Panc1 (cell line): ENCODE data around the gene SLC45A1. TPM values are rescaled to one million over a fixed set of nuclear protein-coding genes. Genes with fewer than 3 reads are reported as not detected.
A peak's percentile ranks its signal among the peaks of the same experiment; 100 is the strongest.

ENCODE experiments used
- ATAC-seq: fragments of 200-7000 bp; cut with Tn5 transposase; 2 replicates; pipeline ENCODE4 v1.9.1; 2020; ENCODE audit warnings: mild to moderate bottlenecking, moderate library complexity
- BruUV-seq: library from RNA; stranded (reverse); fragments of 400-500 nt; replicated peaks from 2 replicates; lab custom pipeline; 2021; lab: Mats Ljungman, UMichigan
- CTCF ChIA-PET: fragments of 300-600 bp; sonication (Branson Sonifier 250); formaldehyde crosslinking; loops from one replicate; lab custom pipeline; 2022; ENCODE audit warnings: antibody characterized with exemption; lab: Charles Lee
- POLR2A ChIA-PET: fragments of 300-600 bp; sonication (Branson Sonifier 250); formaldehyde crosslinking; loops from one replicate; lab custom pipeline; 2022; ENCODE audit warnings: antibody characterized with exemption; lab: Charles Lee
- DNase-seq: peaks from one replicate; pipeline ENCODE4 v3.0.0-alpha.2; 2010; ENCODE audit warnings: low read depth, low spot score
- H3K27ac ChIP-seq: 2 replicates; pipeline ENCODE4 v1.5.1; 2011; ENCODE audit warnings: mild to moderate bottlenecking, low read length, inconsistent platforms
- H3K27me3 ChIP-seq: fragments of 200-500 bp; sonication (Bioruptor generic); 2 replicates; pipeline ENCODE4 v1.6.0; 2014; ENCODE audit warnings: low read length, inconsistent platforms; ENCODE audit not compliant: control insufficient read depth, insufficient read depth
- H3K36me3 ChIP-seq: fragments of 200-500 bp; sonication (Bioruptor generic); 2 replicates; pipeline ENCODE4 v1.5.1; 2014; ENCODE audit warnings: inconsistent platforms, mild to moderate bottlenecking, low read length, moderate library complexity; ENCODE audit not compliant: control insufficient read depth, insufficient read depth
- H3K4me1 ChIP-seq: 2 replicates; pipeline ENCODE4 v1.5.1; 2011; ENCODE audit warnings: inconsistent platforms, mild to moderate bottlenecking, low read length, moderate library complexity; ENCODE audit not compliant: control insufficient read depth, insufficient read depth
- H3K4me3 ChIP-seq, 2 experiments: 2 replicates each; pipeline ENCODE4 v1.5.1; 2011 to 2012; ENCODE audit warnings: low read depth in 2 of 2, low read length in 2 of 2, mild to moderate bottlenecking in 2 of 2, inconsistent platforms in 1 of 2, moderate library complexity in 1 of 2
- H3K9me3 ChIP-seq: fragments of 200-500 bp; sonication (Bioruptor generic); 2 replicates; pipeline ENCODE4 v1.5.1; 2014; ENCODE audit warnings: low read depth, mild to moderate bottlenecking, inconsistent platforms, low read length, moderate library complexity; ENCODE audit not compliant: control insufficient read depth, insufficient read depth
- CTCF ChIP-seq: fragments of 450-650 bp; IDR thresholded peaks from 2 replicates; pipeline ENCODE4 v1.5.1; 2017; ENCODE audit warnings: mild to moderate bottlenecking
- POLR2AphosphoS5 ChIP-seq: IDR thresholded peaks from 2 replicates; pipeline ENCODE4 v1.6.1; 2012; ENCODE audit warnings: mild to moderate bottlenecking, low read depth, low read length, moderate library complexity
- SIN3A ChIP-seq: IDR thresholded peaks from 2 replicates; pipeline ENCODE4 v1.6.1; 2012; ENCODE audit warnings: low read depth, mild to moderate bottlenecking, low read length, moderate library complexity, borderline replicate concordance; ENCODE audit not compliant: insufficient read depth
- TCF7L2 ChIP-seq: IDR thresholded peaks from 2 replicates; pipeline ENCODE4 v1.6.1; 2011; ENCODE audit warnings: mild to moderate bottlenecking, low read depth, low read length, inconsistent platforms
- in situ Hi-C: cut with HindIII; loops from 2 replicates; pipeline ENCODE4 v1.10.0; 2016; ENCODE audit warnings: low sequenced_read_pairs, low pct_unique_long_range_greater_than_20kb
- intact Hi-C: fragments of 100-400 bp; cut with micrococcal nuclease; formaldehyde crosslinking; loops from one replicate; pipeline ENCODE4 v1.10.0; 2022; ENCODE audit not compliant: unreplicated experiment
- total RNA-seq: library from RNA; stranded (reverse); gene quantifications from one replicate; pipeline ENCODE4 v1.2.1, GENCODE V29; 2021; ENCODE audit not compliant: unreplicated experiment
- TF ChIP-seq, protein P1 (sequence below), 2 experiments: IDR thresholded peaks; 2 replicates each; pipeline ENCODE4 v1.6.1; 2011 to 2012; ENCODE audit warnings: low read depth in 2 of 2, control low read depth in 1 of 2, low read length in 1 of 2, mild to moderate bottlenecking in 1 of 2, moderate library complexity in 1 of 2; ENCODE audit not compliant: insufficient read depth in 1 of 2

The SLC45A1 gene
- total RNA-seq, 1 experiment from 2014 or later, result 11.3 TPM

DNA sequence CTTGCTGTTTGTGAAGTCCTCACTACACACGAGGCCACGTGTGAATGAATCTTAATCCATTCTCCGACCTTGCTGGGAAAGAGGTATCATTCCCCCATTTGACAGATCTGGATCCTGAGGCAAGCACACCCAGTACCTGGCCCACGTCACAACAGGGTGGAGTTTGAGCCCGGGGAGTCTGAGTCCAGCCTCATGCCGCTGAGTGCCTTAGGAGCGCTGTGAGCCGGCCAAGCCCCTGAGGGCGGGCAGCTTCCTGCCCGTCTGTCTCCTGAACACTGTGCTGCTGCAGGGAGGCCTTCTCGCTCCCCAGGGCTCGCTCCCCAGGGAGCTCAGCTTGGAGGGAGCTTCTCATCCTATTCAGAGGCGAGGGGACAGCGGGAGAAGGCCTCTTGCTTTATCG, 29.7 kb downstream of the SLC45A1 start:
- no peak overlapping the region for H3K4me3 ChIP-seq
- peak overlapping the region; percentile 82 for H3K27ac ChIP-seq
- ChIA-PET POLR2A (interaction anchor here (0.6 kb wide), 1 partner anchor 116 kb away, joined by 3 read pairs; no protein-coding TSS in a partner anchor), CTCF (interaction anchor here (0.6 to 1.8 kb wide), 5 partner anchors 31 to 595 kb away, joined by 3 to 7 read pairs (median 3); no protein-coding TSS in a partner anchor)
- DNase-seq (no peak), ATAC-seq (no peak)
- no peaks in the 10 kb centered on the region for H3K9me3 ChIP-seq
- peaks cover 3% of the 10 kb centered on the region; the same call in 1 of the 2 replicates for H3K36me3 ChIP-seq
- no peak for TF ChIP-seq TCF7L2
- TF ChIP-seq SIN3A, result no peak
- TF ChIP-seq, protein P1, sequence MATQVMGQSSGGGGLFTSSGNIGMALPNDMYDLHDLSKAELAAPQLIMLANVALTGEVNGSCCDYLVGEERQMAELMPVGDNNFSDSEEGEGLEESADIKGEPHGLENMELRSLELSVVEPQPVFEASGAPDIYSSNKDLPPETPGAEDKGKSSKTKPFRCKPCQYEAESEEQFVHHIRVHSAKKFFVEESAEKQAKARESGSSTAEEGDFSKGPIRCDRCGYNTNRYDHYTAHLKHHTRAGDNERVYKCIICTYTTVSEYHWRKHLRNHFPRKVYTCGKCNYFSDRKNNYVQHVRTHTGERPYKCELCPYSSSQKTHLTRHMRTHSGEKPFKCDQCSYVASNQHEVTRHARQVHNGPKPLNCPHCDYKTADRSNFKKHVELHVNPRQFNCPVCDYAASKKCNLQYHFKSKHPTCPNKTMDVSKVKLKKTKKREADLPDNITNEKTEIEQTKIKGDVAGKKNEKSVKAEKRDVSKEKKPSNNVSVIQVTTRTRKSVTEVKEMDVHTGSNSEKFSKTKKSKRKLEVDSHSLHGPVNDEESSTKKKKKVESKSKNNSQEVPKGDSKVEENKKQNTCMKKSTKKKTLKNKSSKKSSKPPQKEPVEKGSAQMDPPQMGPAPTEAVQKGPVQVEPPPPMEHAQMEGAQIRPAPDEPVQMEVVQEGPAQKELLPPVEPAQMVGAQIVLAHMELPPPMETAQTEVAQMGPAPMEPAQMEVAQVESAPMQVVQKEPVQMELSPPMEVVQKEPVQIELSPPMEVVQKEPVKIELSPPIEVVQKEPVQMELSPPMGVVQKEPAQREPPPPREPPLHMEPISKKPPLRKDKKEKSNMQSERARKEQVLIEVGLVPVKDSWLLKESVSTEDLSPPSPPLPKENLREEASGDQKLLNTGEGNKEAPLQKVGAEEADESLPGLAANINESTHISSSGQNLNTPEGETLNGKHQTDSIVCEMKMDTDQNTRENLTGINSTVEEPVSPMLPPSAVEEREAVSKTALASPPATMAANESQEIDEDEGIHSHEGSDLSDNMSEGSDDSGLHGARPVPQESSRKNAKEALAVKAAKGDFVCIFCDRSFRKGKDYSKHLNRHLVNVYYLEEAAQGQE (IDR thresholded peaks at IDR 0.05; ENCODE audit: insufficient read depth in 1 of 2, low read depth in 2 of 2, low read length in 1 of 2), result no peak
- no peak for TF ChIP-seq CTCF
- TF ChIP-seq POLR2AphosphoS5, result no peak
- H3K4me1 ChIP-seq, result peaks cover 30% of the 10 kb centered on the region
- in situ Hi-C loops, result no loop called here
- BruUV-seq, result no TSS peak
- no peaks in the 10 kb centered on the region for H3K27me3 ChIP-seq
- intact Hi-C loops, result loop anchor here (5.0 kb wide), 1 partner anchor 370 kb away; no protein-coding TSS in a partner anchor

- in situ Hi-C loops (no loop called here), intact Hi-C loops (loop anchor here (5.0 kb wide), 1 partner anchor 371 kb away; no protein-coding TSS in a partner anchor)
- no peak for ATAC-seq
- no TSS peak for BruUV-seq
- TF ChIP-seq CTCF (no peak), POLR2AphosphoS5 (no peak; the same call in 1 of the 2 replicates), TCF7L2 (no peak), SIN3A (no peak)
- TF ChIP-seq, protein P1 (IDR thresholded peaks at IDR 0.05; ENCODE audit: insufficient read depth in 1 of 2, low read depth in 2 of 2, low read length in 1 of 2), result no peak
- ChIA-PET CTCF (interaction anchor here (0.6 to 1.0 kb wide), 4 partner anchors 32 to 404 kb away, joined by 3 to 4 read pairs (median 3); no protein-coding TSS in a partner anchor), POLR2A (no interaction called here)
- no peaks in the 10 kb centered on the region for H3K9me3 ChIP-seq
- DNase-seq, result no peak
- H3K36me3 ChIP-seq, result peaks cover 3% of the 10 kb centered on the region; the same call in 1 of the 2 replicates
- no peak overlapping the region for H3K4me3 ChIP-seq
- H3K27me3 ChIP-seq, result no peaks in the 10 kb centered on the region
- peaks cover 25% of the 10 kb centered on the region for H3K4me1 ChIP-seq
- peak overlapping the region; percentile 82 for H3K27ac ChIP-seq
Observed at GRCh38 chr1:8348047-8348776, 30.3 kb downstream of the SLC45A1 start.
